C4-2B (cell line): ENCODE measurements around the gene SH3RF3.

Experiments
- H3K27ac ChIP-seq: fragments of 450-650 bp; 2 replicates; pipeline ENCODE4 v1.5.1; 2017
- CTCF ChIP-seq: fragments of 450-650 bp; conservative IDR thresholded peaks from 2 replicates; pipeline ENCODE4 v1.5.1; 2017; ENCODE audit warnings: mild to moderate bottlenecking
- ZFX ChIP-seq: fragments of 450-650 bp; IDR thresholded peaks from 2 replicates; pipeline ENCODE4 v1.6.1; 2017

The SH3RF3 gene

GRCh38 chr2:109145286-109145685, 16.3 kb downstream of the SH3RF3 start:
- no peak for TF ChIP-seq ZFX
- TF ChIP-seq CTCF, result no peak
- H3K27ac ChIP-seq, result no peak overlapping the region

- no peak overlapping the region for H3K27ac ChIP-seq
- TF ChIP-seq ZFX (no peak), CTCF (no peak)
Measured at GRCh38 chr2:109147405-109147804, 18.4 kb downstream of the SH3RF3 start.

GRCh38 chr2:109148117-109148746, 19.2 kb downstream of the SH3RF3 start:
- no peak overlapping the region for H3K27ac ChIP-seq
- TF ChIP-seq CTCF (no peak), ZFX (no peak)

GRCh38 chr2:109148991-109149645, 20.1 kb downstream of the SH3RF3 start:
- TF ChIP-seq ZFX, result no peak
- no peak for TF ChIP-seq CTCF
- H3K27ac ChIP-seq, result no peak overlapping the region

GRCh38 chr2:109150559-109150958, 21.6 kb downstream of the SH3RF3 start:
- TF ChIP-seq CTCF (no peak), ZFX (no peak)
- no peak overlapping the region for H3K27ac ChIP-seq

GRCh38 chr2:109151519-109151918, 22.5 kb downstream of the SH3RF3 start:
- TF ChIP-seq ZFX, result no peak
- no peak for TF ChIP-seq CTCF
- H3K27ac ChIP-seq, result no peak overlapping the region

GRCh38 chr2:109153005-109153784, 24.2 kb downstream of the SH3RF3 start:
- no peak for TF ChIP-seq CTCF
- no peak for TF ChIP-seq ZFX
- no peak overlapping the region for H3K27ac ChIP-seq
